Activated CD8-positive, alpha-beta T cell treated with anti-CD3 and anti-CD28 coated beads for 36 hours (primary cell): ENCODE measurements around the gene SASS6. TPM values are rescaled to one million over a fixed set of nuclear protein-coding genes. Genes with fewer than 3 reads are reported as not detected.
"Not testable (repeated sequence)": the region's sequence is repeated elsewhere in the genome, so short reads cannot be mapped to it uniquely, and the experiment has no call there.

Source experiments
- ATAC-seq: fragments of 200-7000 bp; cut with Tn5 transposase; one replicate; pipeline ENCODE4 v1.10.0; 2021; ENCODE audit warnings: mild to moderate bottlenecking, moderate library complexity
- CTCF ChIA-PET: fragments of 350-600 bp; sonication (Branson Sonifier 250); formaldehyde crosslinking; loops from one replicate; lab custom pipeline; 2021; ENCODE audit warnings: antibody characterized with exemption; lab: Charles Lee
- POLR2A ChIA-PET: fragments of 350-600 bp; sonication (Branson Sonifier 250); formaldehyde crosslinking; loops from one replicate; lab custom pipeline; 2021; ENCODE audit warnings: antibody characterized with exemption; lab: Charles Lee
- DNase-seq: peaks from one replicate; pipeline ENCODE4 v3.0.0-alpha.2; 2020
- H3K27ac Mint-ChIP-seq: one replicate; pipeline ENCODE4 v1.8.0; 2021; ENCODE audit warnings: mild to moderate bottlenecking, mixed read lengths
- H3K27me3 Mint-ChIP-seq: one replicate; pipeline ENCODE4 v1.8.0; 2021; ENCODE audit warnings: mixed read lengths
- H3K36me3 Mint-ChIP-seq: one replicate; pipeline ENCODE4 v1.8.0; 2021; ENCODE audit warnings: low read depth, mixed read lengths
- H3K4me1 Mint-ChIP-seq: one replicate; pipeline ENCODE4 v1.8.0; 2021; ENCODE audit warnings: low read depth, mixed read lengths
- H3K4me3 Mint-ChIP-seq: one replicate; pipeline ENCODE4 v1.8.0; 2021; ENCODE audit warnings: mild to moderate bottlenecking, moderate library complexity, mixed read lengths
- H3K9me3 Mint-ChIP-seq: one replicate; pipeline ENCODE4 v1.8.0; 2021; ENCODE audit warnings: mixed read lengths
- intact Hi-C: fragments of 100-400 bp; cut with micrococcal nuclease; formaldehyde crosslinking; loops from one replicate; pipeline ENCODE4 v1.10.0; 2022
- total RNA-seq, 2 experiments: library from RNA; stranded (reverse); gene quantifications; one replicate each; pipeline ENCODE4 v1.2.3, GENCODE V29; 2021
- TF ChIP-seq, protein P1 (sequence below): fragments of 200-600 bp; IDR thresholded peaks from one replicate; pipeline ENCODE4 v1.8.0; 2022; ENCODE audit warnings: antibody characterized with exemption, mild to moderate bottlenecking

Gene SASS6
- total RNA-seq, 2 experiments from 2014 or later = 12.9 to 13.6 TPM

DNA sequence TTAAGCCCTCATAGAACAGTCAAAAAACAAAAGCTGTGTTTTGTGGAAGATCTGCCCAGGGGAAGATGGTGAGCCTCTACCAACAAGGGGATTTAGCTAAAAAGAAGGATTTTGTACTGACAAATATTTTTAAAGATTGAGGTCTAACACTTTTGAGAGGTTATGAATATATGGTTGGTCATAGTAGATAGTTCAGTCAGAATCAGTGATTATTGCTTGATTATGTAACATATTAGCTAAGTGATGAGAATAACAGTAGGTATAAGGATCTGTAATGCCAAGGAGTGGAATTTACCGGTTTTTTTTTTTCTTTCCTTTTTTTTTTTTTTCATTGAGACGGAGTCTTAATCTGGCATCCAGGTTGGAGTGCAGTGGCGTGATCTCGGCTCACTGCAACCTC, 79.0 kb downstream of the SASS6 start:
- H3K27me3 Mint-ChIP-seq = no peaks in the 10 kb centered on the region
- TF ChIP-seq, protein P1, sequence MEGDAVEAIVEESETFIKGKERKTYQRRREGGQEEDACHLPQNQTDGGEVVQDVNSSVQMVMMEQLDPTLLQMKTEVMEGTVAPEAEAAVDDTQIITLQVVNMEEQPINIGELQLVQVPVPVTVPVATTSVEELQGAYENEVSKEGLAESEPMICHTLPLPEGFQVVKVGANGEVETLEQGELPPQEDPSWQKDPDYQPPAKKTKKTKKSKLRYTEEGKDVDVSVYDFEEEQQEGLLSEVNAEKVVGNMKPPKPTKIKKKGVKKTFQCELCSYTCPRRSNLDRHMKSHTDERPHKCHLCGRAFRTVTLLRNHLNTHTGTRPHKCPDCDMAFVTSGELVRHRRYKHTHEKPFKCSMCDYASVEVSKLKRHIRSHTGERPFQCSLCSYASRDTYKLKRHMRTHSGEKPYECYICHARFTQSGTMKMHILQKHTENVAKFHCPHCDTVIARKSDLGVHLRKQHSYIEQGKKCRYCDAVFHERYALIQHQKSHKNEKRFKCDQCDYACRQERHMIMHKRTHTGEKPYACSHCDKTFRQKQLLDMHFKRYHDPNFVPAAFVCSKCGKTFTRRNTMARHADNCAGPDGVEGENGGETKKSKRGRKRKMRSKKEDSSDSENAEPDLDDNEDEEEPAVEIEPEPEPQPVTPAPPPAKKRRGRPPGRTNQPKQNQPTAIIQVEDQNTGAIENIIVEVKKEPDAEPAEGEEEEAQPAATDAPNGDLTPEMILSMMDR = no peak
- DNase-seq (no peak), ATAC-seq (no peak)
- H3K9me3 Mint-ChIP-seq = no peaks in the 10 kb centered on the region
- H3K27ac Mint-ChIP-seq = peak overlapping the region; percentile 21
- intact Hi-C loops = no loop called here
- POLR2A ChIA-PET = no interaction called here
- peaks cover 36% of the 10 kb centered on the region for H3K36me3 Mint-ChIP-seq
- CTCF ChIA-PET = no interaction called here
- peaks cover 40% of the 10 kb centered on the region for H3K4me1 Mint-ChIP-seq
- no peak overlapping the region for H3K4me3 Mint-ChIP-seq

DNA sequence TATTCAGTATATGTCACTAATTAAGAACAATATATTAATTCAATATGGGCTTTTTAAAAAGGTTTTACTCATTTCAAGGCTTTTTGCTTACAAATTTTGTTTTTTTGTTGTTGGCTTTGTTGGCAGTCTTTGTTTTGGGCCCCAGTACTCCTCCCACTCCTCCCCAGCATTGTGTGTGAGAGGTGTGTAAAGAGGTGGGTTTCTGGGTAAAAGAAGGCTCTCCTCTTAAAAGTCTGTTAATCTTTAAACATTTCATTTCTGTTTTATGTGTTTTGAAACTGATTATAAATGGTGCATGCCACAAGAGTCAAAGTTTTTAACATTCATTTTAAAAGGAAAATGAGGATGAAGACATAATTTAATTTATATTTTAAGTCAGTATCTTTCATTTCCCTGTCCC, 79.6 kb downstream of the SASS6 start:
- Mint-ChIP-seq H3K36me3 (peaks cover 41% of the 10 kb centered on the region), H3K4me3 (no peak overlapping the region), H3K9me3 (no peaks in the 10 kb centered on the region), H3K4me1 (peaks cover 46% of the 10 kb centered on the region), H3K27me3 (no peaks in the 10 kb centered on the region), H3K27ac (peak overlapping the region; percentile 21)
- intact Hi-C loops = no loop called here
- DNase-seq (no peak), ATAC-seq (no peak)
- TF ChIP-seq, protein P1 = no peak
- POLR2A ChIA-PET = no interaction called here
- CTCF ChIA-PET = no interaction called here

DNA sequence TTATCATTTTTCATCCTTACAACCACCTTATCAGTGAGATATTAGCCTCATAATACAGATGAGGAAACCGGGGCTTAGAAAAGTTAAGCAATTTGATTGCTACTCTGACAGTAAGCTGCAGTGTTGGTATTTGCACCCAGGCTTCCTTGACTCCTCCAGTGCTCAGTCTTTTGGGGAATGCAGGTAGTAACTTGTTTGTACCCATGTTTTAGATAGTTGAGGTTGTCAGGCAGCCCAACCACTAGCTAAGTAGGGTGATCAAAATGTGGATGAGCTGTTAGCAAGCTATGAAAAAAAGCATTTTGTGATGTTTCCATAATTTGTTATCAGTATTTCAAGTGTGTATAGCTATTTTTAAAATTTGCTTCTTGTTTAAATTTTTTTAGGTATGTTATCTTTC, 80.8 kb downstream of the SASS6 start:
- TF ChIP-seq, protein P1 = no peak
- intact Hi-C loops = no loop called here
- Mint-ChIP-seq H3K27ac (peak overlapping the region; percentile 46), H3K4me3 (no peak overlapping the region), H3K4me1 (peaks cover 54% of the 10 kb centered on the region), H3K9me3 (no peaks in the 10 kb centered on the region), H3K36me3 (peaks cover 43% of the 10 kb centered on the region), H3K27me3 (no peaks in the 10 kb centered on the region)
- ChIA-PET POLR2A (interaction anchor here (1.5 kb wide), 1 partner anchor 13 kb away, joined by 6 read pairs; no protein-coding TSS in a partner anchor), CTCF (interaction anchor here (1.7 kb wide), 1 partner anchor 35 kb away, joined by 3 read pairs; no protein-coding TSS in a partner anchor)
- DNase-seq (no peak), ATAC-seq (no peak)

DNA sequence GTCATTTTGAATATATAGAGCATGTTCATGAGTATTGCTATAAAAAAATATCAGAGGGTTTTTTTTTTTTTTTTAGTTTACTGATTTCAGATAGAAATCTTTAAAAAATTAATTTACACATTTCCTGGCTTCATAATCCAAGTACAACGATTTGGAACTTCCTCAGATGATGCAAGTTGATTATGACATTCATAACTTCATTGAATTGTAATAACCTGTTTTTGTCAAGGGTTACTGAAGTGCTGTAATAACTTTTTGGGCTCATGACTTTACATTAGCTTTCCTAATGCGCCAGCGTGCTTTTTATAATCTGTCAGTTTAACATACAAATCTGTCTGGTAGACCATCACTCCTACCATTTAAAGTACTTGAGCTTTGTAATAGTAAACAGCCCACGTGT, 81.3 kb downstream of the SASS6 start:
- Mint-ChIP-seq H3K9me3 (no peaks in the 10 kb centered on the region), H3K4me3 (no peak overlapping the region), H3K4me1 (peaks cover 56% of the 10 kb centered on the region), H3K27me3 (no peaks in the 10 kb centered on the region), H3K27ac (peak overlapping the region; percentile 46), H3K36me3 (peaks cover 43% of the 10 kb centered on the region)
- no peak for DNase-seq
- ChIA-PET POLR2A (interaction anchor here (1.5 kb wide), 1 partner anchor 12 kb away, joined by 6 read pairs; no protein-coding TSS in a partner anchor), CTCF (interaction anchor here (1.7 kb wide), 1 partner anchor 36 kb away, joined by 3 read pairs; no protein-coding TSS in a partner anchor)
- TF ChIP-seq, protein P1 = no peak
- intact Hi-C loops = no loop called here
- ATAC-seq = no peak

DNA sequence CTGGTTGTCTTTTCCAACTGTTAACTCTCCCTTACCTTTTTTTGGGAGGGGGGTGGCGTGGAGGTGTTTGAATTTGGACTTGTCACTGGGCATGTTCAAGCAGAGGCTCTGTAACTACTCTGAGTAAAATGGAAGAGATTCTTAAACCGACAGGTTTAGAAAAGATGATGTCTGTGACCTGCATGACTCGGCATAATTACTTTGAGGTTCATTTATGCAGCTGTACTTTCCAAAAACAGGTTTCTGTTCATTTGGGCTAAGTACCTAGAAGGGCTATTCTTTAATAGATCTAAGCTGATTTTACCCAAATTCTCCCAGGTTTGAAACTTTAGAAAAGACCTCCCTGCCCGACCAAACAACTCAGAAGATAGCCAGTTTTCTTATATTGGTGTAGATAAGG, 82.6 kb downstream of the SASS6 start:
- Mint-ChIP-seq H3K36me3 (peaks cover 42% of the 10 kb centered on the region), H3K27me3 (no peaks in the 10 kb centered on the region), H3K27ac (peak overlapping the region; percentile 77), H3K4me1 (peaks cover 60% of the 10 kb centered on the region), H3K9me3 (no peaks in the 10 kb centered on the region), H3K4me3 (no peak overlapping the region)
- TF ChIP-seq, protein P1 = no peak
- DNase-seq = no peak
- ATAC-seq = no peak
- CTCF ChIA-PET = no interaction called here
- intact Hi-C loops = no loop called here
- POLR2A ChIA-PET = interaction anchor here (1.1 kb wide), 1 partner anchor 10 kb away, joined by 6 read pairs; no protein-coding TSS in a partner anchor

DNA sequence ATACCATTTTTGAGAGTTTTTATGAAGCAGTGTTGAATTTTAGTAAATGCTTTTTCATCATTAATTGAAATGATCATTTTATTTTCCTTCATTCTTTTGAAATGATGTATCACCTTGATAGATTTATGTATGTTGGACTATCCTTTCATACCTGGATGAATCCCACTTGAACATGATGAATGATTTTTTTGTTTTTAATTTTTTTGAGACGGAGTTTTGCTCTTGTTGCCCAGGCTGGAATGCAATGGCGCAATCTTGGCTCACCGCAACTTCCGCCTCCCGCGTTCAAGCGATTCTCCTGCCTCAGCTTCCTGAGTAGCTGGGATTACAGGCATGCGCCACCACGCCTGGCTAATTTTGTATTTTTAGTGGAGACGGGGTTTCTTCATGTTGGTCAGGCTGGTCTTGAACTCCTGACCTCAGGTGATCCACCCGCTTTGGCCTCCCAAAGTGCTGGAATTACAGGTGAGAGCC, 85.5 kb downstream of the SASS6 start:
- DNase-seq, H3K9me3 Mint-ChIP-seq, CTCF ChIA-PET, ATAC-seq, H3K27me3 Mint-ChIP-seq, intact Hi-C loops: not testable (repeated sequence)
- Mint-ChIP-seq H3K4me1 (peaks cover 74% of the 10 kb centered on the region), H3K4me3 (peak overlapping the region; percentile 67), H3K36me3 (peaks cover 53% of the 10 kb centered on the region), H3K27ac (peak overlapping the region; percentile 92)
- POLR2A ChIA-PET = interaction anchor here (0.6 kb wide), 2 partner anchors 78 to 848 kb away, joined by 3 read pairs; partner anchors contain the start of genes EXTL2 and SLC35A3
